ENCODE results near the gene DNAH10. TPM values are rescaled to one million over a fixed set of nuclear protein-coding genes. Genes with fewer than 3 reads are reported as not detected.

Gene DNAH10
- total RNA-seq, 4 donors from 2014 or later: under 0.01 to 1.7 (median 0.28) TPM

DNA sequence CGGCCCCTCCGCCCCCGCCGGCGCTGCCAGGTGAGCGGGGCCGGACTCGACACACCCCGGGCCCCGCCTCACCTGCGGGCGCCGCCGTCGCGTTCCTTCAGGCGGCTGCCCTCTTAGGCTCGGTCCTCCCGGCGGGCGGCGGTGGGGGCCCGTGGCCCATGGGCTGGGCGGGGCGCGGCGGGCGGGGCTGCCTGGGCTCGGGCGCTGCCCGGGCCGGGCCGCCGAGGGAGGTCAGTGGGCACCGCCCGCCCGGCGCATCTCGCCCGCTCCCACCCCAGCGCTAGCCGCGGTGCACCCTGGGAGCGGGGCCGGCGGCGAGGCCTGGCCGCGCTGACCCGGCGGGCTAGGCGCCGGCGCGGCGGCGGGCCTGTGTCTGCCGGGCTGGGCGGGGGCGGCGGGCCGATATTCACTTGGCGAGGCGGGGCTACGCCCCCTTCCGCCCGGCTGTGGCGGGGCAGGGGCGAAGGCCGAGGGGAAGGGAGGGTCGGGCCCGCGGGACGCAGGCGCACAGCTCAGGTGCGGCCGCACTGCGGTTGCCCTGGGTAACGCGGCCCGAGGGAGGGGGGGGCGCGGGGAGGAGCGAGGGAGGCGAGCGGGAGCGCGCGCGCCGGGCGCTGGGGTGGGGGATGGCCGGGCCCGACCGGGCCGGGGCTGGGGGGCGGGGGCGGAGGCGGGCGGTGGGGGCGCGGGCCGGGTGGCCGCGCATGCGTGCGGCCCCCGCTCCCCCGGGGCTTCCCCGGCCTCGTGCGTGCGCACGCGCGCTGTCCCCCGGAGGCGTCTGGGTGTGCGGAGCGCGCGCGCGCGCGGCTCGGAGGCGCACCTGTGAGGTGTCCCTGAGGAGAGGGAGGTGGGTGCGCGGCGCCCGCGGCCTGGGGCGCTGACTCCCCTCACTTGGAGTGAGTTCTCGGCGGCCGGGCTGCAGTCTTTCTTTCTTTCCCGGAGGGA, 210.6 kb downstream of the DNAH10 start, which contains the start of the genes CCDC92 and ZNF664:
Gene CCDC92 (minus strand): TSS at position 375 of the 945 bp plus-strand sequence. CDS start 28,526 bp downstream, outside the sequence.
Gene ZNF664 (plus strand): TSS at position 759 of the 945 bp plus-strand sequence. CDS start 38,930 bp downstream, outside the sequence.
- peak; percentile 93 to 98 (median 97) for DNase-seq
- H3K9me3 ChIP-seq: no peaks in the 10 kb centered on the region
- H3K27me3 ChIP-seq: no peaks in the 10 kb centered on the region
- H3K36me3 ChIP-seq: peaks cover 0 to 14% (median 0%) of the 10 kb centered on the region in 3 donors
- H3K4me3 ChIP-seq: peak within 1 kb of the TSS; percentile 68 to 98 (median 92)
- peaks cover 0 to 13% (median 0%) of the 10 kb centered on the region in 4 donors for H3K4me1 ChIP-seq
- TF ChIP-seq POLR2A (IDR thresholded peaks at IDR 0.05): peak; percentile 55 to 61
- TF ChIP-seq, protein P1, sequence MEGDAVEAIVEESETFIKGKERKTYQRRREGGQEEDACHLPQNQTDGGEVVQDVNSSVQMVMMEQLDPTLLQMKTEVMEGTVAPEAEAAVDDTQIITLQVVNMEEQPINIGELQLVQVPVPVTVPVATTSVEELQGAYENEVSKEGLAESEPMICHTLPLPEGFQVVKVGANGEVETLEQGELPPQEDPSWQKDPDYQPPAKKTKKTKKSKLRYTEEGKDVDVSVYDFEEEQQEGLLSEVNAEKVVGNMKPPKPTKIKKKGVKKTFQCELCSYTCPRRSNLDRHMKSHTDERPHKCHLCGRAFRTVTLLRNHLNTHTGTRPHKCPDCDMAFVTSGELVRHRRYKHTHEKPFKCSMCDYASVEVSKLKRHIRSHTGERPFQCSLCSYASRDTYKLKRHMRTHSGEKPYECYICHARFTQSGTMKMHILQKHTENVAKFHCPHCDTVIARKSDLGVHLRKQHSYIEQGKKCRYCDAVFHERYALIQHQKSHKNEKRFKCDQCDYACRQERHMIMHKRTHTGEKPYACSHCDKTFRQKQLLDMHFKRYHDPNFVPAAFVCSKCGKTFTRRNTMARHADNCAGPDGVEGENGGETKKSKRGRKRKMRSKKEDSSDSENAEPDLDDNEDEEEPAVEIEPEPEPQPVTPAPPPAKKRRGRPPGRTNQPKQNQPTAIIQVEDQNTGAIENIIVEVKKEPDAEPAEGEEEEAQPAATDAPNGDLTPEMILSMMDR (IDR thresholded peaks at IDR 0.05): peak in 5 of 6 experiments; percentile 14 to 62 (median 42)
- peak within 1 kb of the TSS; percentile 88 to 99 (median 91) for H3K27ac ChIP-seq

DNA sequence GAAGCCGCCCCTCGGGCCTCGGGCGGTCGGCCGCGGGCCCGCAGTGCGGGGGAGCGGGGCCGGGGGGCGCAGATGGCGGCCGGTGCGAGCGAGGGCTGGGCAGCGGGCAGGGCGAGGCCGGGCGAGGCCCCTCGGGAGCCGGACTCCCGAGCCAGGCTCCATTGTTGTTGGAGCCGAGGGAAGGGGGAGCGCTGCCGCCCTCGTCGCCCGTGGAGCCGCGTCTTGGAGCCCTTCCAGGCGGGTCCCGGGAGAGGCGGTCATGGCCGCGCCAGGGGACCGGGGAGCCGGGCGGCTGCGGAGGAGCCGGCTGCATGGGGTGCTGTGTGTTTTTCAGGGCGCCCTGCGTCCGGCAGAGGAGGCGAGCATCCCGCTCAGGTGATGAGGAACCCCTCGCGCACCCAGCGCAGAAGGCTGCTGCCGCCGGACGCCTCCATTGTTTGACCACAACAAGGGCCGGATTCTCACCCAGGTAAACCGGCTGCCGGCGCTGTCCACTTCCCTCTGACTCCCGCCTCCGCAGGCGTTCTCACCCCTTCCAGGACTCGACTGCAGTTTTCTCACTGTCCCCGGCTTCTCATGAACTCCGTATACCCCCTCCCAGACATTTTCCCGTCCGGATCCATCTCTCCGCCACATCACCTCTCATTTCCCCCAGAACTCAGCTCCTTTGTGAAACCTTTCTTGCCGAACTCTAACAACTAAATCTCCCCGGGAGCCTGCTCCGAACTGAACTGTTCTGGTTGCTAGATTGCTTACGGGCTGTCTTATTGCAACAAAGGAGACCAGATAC, 211.6 kb downstream of the DNAH10 start:
- peak; percentile 31 to 68 (median 67) for DNase-seq
- TF ChIP-seq, protein P1 (IDR thresholded peaks at IDR 0.05): no peak
- no peak for TF ChIP-seq POLR2A (IDR thresholded peaks at IDR 0.05)
- no peaks in the 10 kb centered on the region for H3K9me3 ChIP-seq
- peaks cover 0 to 13% (median 0%) of the 10 kb centered on the region in 4 donors for H3K4me1 ChIP-seq
- peak overlapping the region; percentile 76 to 99 (median 84) for H3K27ac ChIP-seq
- no peaks in the 10 kb centered on the region for H3K27me3 ChIP-seq
- peaks cover 0 to 16% (median 0%) of the 10 kb centered on the region in 3 donors for H3K36me3 ChIP-seq
- H3K4me3 ChIP-seq: peak overlapping the region; percentile 68 to 98 (median 92)

DNA sequence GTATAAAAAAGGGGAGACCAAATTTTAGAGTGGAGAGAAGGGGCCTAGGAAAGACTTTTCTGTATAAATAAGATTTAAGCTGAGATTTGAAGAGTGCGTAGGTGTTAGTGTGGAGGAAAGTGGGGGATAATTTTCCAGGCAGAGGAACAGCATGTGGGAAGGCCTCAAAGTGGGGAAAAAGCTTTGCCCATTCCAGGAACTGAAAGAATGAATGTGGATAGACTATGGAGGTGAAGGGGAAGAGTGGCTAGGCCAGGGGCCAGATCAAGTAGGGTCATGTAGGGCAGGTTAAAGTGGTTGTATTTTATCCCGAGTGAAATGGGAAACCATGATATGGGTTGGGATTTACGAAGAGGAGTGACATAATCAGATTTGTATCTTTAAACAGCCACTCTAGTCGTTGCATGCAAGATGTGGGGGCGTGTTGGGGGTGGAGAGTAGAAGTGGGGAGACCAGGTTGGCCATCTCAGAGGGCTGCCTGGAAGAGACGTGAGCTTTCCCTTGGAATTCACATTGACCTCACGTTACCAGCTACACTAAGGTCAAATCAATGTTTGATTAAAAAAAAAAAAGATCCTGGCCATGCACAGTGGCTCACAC, 214.2 kb downstream of the DNAH10 start:
- Histone ChIP-seq H3K9me3 (no peaks in the 10 kb centered on the region), H3K36me3 (peaks cover 0 to 16% (median 0%) of the 10 kb centered on the region in 3 donors), H3K27me3 (no peaks in the 10 kb centered on the region), H3K4me1 (peaks cover 0 to 13% (median 0%) of the 10 kb centered on the region in 4 donors), H3K27ac (no peak overlapping the region), H3K4me3 (no peak overlapping the region)
- no peak for TF ChIP-seq POLR2A (IDR thresholded peaks at IDR 0.05)
- TF ChIP-seq, protein P1 (IDR thresholded peaks at IDR 0.05): no peak
- DNase-seq: no peak

DNA sequence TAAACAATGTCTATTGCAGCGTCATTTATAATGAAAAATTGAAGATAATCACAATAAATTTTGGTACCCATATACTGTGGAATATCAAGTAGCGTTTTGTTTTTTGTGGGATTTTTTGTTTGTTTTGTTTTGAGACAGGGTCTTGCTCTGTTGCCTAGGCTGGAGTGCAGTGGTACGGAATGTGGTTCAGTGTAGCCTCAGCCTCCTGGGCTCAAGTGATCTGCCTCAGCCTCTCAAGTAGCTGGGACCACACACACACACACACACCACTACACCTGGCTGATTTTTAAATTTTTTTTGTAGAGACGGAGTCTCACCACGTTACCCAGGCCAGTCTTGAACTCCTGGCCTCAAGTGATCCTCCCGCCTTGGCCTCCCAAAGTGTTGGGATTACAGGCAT, 217.5 kb downstream of the DNAH10 start:
- H3K4me3 ChIP-seq: no peak overlapping the region
- H3K27ac ChIP-seq: no peak overlapping the region
- H3K4me1 ChIP-seq: peaks cover 0 to 6% (median 0%) of the 10 kb centered on the region in 4 donors
- peaks cover 0 to 16% (median 0%) of the 10 kb centered on the region in 3 donors for H3K36me3 ChIP-seq
- no peaks in the 10 kb centered on the region for H3K27me3 ChIP-seq
- H3K9me3 ChIP-seq: no peaks in the 10 kb centered on the region
- no peak for TF ChIP-seq POLR2A (IDR thresholded peaks at IDR 0.05)
- no peak for DNase-seq

DNA sequence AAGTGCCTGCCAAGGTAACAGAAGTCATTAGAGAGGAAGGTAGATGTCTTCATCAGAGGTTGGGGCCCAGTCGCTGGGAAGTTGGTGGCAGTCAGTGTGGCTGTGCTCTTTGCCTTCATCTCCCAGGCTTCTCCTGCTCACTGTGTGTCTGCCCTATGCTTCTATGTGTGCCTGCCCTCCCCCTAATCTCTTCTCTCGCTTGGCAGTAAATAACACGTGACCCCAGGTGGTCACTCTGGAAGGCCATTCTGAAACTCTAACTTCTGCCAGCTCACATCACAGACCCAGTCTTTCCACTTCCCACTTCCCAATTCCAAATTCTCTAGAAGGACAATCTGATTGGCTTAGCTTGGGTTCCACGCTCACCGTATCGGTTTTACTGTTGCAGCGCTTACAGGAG, 220.2 kb downstream of the DNAH10 start:
- H3K9me3 ChIP-seq: no peaks in the 10 kb centered on the region
- H3K4me1 ChIP-seq: peaks cover 0 to 16% (median 0%) of the 10 kb centered on the region in 4 donors
- no peak overlapping the region for H3K4me3 ChIP-seq
- no peak overlapping the region for H3K27ac ChIP-seq
- DNase-seq: no peak
- no peaks in the 10 kb centered on the region for H3K27me3 ChIP-seq
- H3K36me3 ChIP-seq: peaks cover 0 to 6% (median 0%) of the 10 kb centered on the region in 3 donors
- TF ChIP-seq POLR2A (IDR thresholded peaks at IDR 0.05): no peak
- TF ChIP-seq, protein P1 (IDR thresholded peaks at IDR 0.05): no peak
